ENCODE measurements around the gene CCDC149.

The CCDC149 gene

GRCh38 chr4:24763631-24764297, 149.1 kb downstream of the CCDC149 start:
- H3K4me3 ChIP-seq (ENCODE audit: low read length): peak overlapping the region; percentile 6

More at GRCh38 chr4:24763631-24764297, 149.1 kb downstream of the CCDC149 start:
- peak; percentile 98 for DNase-seq (ENCODE audit: low read depth)
- no peak for TF ChIP-seq CTCF (IDR thresholded peaks at IDR 0.05; ENCODE audit: insufficient read depth, low read depth, low read length, missing control alignments)
